ENCODE data around the gene APOO. TPM values are rescaled to one million over a fixed set of nuclear protein-coding genes. Genes with fewer than 3 reads are reported as not detected.
"Not testable (repeated sequence)": the region's sequence is repeated elsewhere in the genome, so short reads cannot be mapped to it uniquely, and the experiment has no call there.

The APOO gene
- total RNA-seq, 2 donors from 2014 or later = 16.6 to 24.4 TPM

DNA sequence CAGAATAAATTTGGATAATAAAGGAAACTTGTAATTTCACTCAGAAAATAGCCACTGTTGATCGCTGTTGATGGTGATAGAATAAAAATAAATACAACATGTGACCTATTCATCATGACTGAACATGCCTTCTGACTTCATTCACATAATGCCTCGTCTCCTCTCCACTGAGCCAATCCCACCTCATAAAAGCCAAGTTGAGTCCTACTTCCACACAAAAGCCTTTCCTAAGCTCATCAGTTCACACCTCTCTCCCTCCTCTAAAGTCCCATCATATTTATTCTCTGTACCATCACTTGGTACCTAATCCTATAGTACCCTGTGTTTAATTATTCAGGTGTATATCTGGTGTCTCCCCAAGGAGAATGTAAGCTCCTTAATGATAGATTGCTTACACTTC is 37.7 kb downstream of the APOO start:
- DNase-seq (no peak), ATAC-seq (replicated peaks in 1 of 2) (no peak)
- H3K4me3 Mint-ChIP-seq = no peak overlapping the region
- H3K27me3 Mint-ChIP-seq (ENCODE audit: low read depth) = peaks cover 6% of the 10 kb centered on the region
- peaks cover 0 to 2% of the 10 kb centered on the region in 2 donors for H3K36me3 Mint-ChIP-seq (ENCODE audit: insufficient read depth in 2 of 2)
- no peaks in the 10 kb centered on the region for H3K4me1 Mint-ChIP-seq (ENCODE audit: low read depth)
- H3K9me3 Mint-ChIP-seq = no peaks in the 10 kb centered on the region
- no peak overlapping the region for H3K27ac Mint-ChIP-seq

DNA sequence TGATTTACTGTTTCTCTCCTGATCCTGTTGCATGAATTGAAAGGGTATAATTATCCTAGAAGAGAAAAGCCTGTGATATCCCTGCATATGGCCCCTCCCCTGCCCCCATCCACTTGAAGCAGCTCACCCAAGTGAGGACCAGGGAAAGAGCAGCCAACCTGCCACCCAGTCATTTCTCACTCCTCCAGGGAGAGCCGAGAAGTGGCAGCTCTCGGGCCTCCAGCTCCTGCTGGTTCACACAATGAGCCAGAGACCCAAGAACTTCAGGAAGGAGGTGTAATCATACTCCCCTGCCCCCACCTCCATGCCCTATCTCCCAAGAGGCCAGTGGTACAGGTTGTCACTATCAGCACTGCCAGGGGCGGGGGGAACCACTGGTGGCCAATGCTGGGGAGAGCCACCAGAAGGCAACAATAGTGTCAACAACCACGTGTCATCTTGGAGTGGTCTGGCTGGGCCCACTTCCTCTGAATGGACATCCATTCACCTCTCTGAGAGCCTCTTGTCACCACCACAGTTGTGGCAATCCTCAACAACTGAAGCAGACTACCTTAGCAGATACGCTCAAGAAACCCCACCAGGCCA is 42.9 kb downstream of the APOO start:
- Mint-ChIP-seq H3K27ac (no peak overlapping the region), H3K36me3 (ENCODE audit: insufficient read depth in 2 of 2) (peaks cover 0 to 2% of the 10 kb centered on the region in 2 donors), H3K9me3 (no peaks in the 10 kb centered on the region), H3K4me1 (ENCODE audit: low read depth) (no peaks in the 10 kb centered on the region), H3K4me3 (no peak overlapping the region), H3K27me3 (ENCODE audit: low read depth) (no peaks in the 10 kb centered on the region)
- ATAC-seq (replicated peaks in 1 of 2) = no peak
- no peak for DNase-seq

DNA sequence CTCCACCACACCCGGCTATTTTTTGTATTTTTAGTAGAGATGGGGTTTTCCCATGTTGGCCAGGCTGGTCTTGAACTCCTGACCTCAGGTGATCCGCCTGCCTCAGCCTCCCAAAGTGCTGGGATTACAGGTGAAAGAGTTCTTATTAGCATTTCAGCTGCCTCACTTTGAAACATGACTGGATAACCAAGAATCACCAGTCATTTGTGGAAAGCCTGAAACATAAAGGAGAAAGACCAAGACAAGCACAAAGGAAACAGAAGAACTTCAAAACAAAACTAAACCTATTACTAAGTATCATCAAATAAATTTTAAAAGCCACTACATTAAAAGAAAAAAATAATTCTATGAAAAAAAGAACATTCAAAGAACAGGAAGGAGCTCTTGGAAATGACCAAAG is 45.8 kb downstream of the APOO start:
- not testable (repeated sequence) for ATAC-seq (replicated peaks in 1 of 2); DNase-seq; H3K36me3 Mint-ChIP-seq (ENCODE audit: insufficient read depth in 2 of 2); H3K27me3 Mint-ChIP-seq (ENCODE audit: low read depth); H3K4me3 Mint-ChIP-seq; H3K4me1 Mint-ChIP-seq (ENCODE audit: low read depth); H3K9me3 Mint-ChIP-seq
- H3K27ac Mint-ChIP-seq = peak overlapping the region; percentile 35

DNA sequence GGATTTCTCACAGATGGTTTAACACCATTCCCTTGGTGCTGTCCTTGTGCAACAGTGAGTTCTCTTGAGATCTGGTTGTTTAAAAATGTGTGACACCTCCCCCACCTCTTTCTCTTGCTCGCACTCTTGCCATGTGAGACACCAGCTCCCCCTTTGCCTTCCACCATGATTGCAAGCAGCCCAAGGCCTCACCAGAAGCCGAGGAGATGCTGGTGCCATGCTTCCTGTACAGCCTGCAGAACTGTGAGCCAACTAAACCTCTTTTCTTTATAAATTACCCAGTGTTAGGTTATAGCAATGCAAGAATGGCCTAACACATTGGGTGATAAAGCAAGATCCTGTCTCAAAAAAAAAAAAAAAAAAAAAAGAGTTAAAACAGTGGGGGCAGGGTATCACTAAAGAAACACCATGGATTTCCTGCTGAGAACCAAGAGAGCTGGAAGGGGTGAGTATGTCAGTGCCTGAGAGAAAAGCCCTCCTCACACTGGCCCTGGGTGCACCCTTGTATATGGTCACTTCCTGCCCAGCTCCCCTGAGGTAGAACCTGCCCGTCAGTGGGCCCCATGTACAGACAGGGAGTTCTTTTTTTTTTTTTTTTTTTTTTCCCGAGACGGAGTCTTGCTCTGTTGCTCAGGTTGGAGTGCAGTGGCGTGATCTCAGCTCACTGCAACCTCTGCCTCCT is 46.4 kb downstream of the APOO start:
- no peaks in the 10 kb centered on the region for H3K9me3 Mint-ChIP-seq
- no peak overlapping the region for H3K27ac Mint-ChIP-seq
- ATAC-seq (replicated peaks in 1 of 2) (no peak), DNase-seq (no peak)
- no peaks in the 10 kb centered on the region for H3K4me1 Mint-ChIP-seq (ENCODE audit: low read depth)
- H3K27me3 Mint-ChIP-seq (ENCODE audit: low read depth) = no peaks in the 10 kb centered on the region
- H3K36me3 Mint-ChIP-seq (ENCODE audit: insufficient read depth in 2 of 2) = peaks cover 0 to 2% of the 10 kb centered on the region in 2 donors
- H3K4me3 Mint-ChIP-seq = no peak overlapping the region

DNA sequence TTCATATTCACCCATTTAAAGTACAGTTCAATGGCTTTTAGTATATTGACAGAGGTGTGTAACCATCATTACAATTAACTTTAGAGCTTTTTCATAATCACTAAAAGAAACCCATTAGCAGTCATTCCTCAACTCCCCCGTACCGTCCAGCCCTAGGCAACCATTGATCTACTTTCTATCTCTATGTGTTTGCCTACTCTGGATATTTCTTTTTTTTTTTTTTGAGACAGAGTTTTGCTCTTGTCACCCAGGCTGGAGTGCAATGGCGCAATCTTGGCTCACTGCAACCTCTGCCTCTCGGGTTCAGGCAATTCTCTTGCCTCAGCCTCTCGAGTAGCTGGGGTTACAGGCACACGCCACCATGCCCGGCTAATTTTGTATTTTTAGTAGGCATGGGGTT is 48.5 kb downstream of the APOO start:
- H3K36me3 Mint-ChIP-seq (ENCODE audit: insufficient read depth in 2 of 2); DNase-seq; H3K4me1 Mint-ChIP-seq (ENCODE audit: low read depth); H3K4me3 Mint-ChIP-seq; H3K9me3 Mint-ChIP-seq; ATAC-seq (replicated peaks in 1 of 2); H3K27me3 Mint-ChIP-seq (ENCODE audit: low read depth); H3K27ac Mint-ChIP-seq: not testable (repeated sequence)

DNA sequence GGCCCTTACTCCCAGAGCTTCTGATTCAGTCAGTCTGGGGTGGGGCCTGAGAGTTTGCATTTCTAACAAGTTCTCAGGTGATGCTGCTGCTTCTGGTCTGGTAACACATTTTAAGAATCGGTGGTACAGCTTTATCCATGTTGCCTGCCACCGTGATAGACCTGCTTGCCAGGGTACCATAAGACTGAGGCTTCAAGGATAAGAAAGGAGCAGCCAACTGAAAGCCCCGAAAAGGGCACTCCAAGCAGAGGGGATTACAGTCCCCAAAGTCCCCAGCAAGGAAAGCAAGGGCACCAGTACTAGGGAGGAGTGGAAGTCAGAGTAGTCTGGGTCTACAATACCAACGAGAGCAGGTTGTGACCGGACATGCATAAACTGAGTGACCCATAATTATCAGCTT is 49.8 kb downstream of the APOO start:
- DNase-seq (no peak), ATAC-seq (replicated peaks in 1 of 2) (no peak)
- Mint-ChIP-seq H3K27me3 (ENCODE audit: low read depth) (no peaks in the 10 kb centered on the region), H3K4me3 (no peak overlapping the region), H3K9me3 (no peaks in the 10 kb centered on the region), H3K27ac (no peak overlapping the region), H3K36me3 (ENCODE audit: insufficient read depth in 2 of 2) (no peaks in the 10 kb centered on the region), H3K4me1 (ENCODE audit: low read depth) (no peaks in the 10 kb centered on the region)

DNA sequence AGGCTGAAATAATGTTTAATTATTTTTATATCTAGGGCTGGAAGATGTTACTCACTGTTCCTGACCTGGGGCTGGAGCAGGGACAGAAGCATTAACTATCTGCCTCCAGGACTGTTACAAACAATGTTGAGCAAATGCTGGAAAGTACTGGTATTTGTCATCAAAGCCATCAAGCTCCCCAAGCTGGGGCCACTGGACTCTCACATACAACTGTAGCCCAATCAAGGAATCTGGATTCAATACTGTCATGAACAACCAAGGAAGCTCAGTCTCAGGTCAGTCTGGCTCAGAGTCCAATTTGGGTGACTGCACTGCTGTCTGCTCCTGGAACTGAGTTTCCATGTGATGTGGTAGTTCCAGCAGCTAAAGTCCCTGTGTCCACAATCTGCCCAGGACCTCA is 50.4 kb downstream of the APOO start:
- Mint-ChIP-seq H3K9me3 (no peaks in the 10 kb centered on the region), H3K4me1 (ENCODE audit: low read depth) (no peaks in the 10 kb centered on the region), H3K27me3 (ENCODE audit: low read depth) (no peaks in the 10 kb centered on the region), H3K4me3 (no peak overlapping the region), H3K36me3 (ENCODE audit: insufficient read depth in 2 of 2) (no peaks in the 10 kb centered on the region), H3K27ac (no peak overlapping the region)
- DNase-seq (no peak), ATAC-seq (replicated peaks in 1 of 2) (no peak)

DNA sequence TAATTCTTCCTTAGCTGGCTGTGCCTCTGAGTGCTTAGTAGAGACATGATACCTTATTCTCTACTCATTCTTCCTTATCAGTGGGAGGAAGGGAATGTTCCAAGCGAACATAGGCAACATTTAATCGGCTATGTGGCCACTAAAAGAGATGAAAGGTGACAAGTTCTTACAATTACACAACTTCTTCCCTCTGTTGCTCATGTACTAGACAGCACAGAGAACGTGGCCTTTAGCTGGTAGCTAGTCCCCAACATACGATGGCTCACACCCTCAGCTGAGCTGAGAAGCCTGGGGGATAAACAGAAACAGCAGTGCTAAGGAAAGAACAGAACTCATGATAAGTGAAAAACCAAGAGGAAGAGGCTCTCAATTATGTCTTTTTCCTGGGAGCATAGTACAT is 52.2 kb downstream of the APOO start:
- ATAC-seq (replicated peaks in 1 of 2) = no peak

DNA sequence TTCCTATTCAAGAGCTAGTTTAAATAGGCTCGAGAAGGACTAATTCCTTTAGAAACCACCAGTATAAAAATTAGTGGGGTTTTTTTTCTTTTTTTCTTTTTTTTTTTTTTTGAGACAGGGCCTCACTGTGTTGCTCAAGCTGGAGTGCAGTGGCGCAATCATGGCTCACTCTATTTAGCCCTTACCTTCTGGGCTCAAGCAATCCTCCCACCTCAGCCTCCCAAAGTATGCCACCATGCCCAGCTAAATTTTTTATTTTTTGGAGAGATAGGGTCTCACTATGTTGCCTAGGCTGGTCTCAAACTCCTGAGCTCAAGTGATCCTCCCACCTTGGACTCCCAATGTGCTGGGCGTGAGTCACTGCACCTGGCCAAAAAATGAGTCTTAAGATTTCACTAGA is 52.8 kb downstream of the APOO start:
- ATAC-seq (replicated peaks in 1 of 2) (no peak), DNase-seq (no peak)
- no peaks in the 10 kb centered on the region for H3K4me1 Mint-ChIP-seq (ENCODE audit: low read depth)
- H3K27me3 Mint-ChIP-seq (ENCODE audit: low read depth) = no peaks in the 10 kb centered on the region
- no peaks in the 10 kb centered on the region for H3K36me3 Mint-ChIP-seq (ENCODE audit: insufficient read depth in 2 of 2)
- no peak overlapping the region for H3K4me3 Mint-ChIP-seq
- no peak overlapping the region for H3K27ac Mint-ChIP-seq
- H3K9me3 Mint-ChIP-seq = no peaks in the 10 kb centered on the region

More for the DNA sequence above, 52.2 kb downstream of the APOO start:
- Mint-ChIP-seq H3K4me3 (no peak overlapping the region), H3K27me3 (ENCODE audit: low read depth) (no peaks in the 10 kb centered on the region), H3K36me3 (ENCODE audit: insufficient read depth in 2 of 2) (no peaks in the 10 kb centered on the region), H3K4me1 (ENCODE audit: low read depth) (no peaks in the 10 kb centered on the region), H3K9me3 (no peaks in the 10 kb centered on the region), H3K27ac (no peak overlapping the region)
- no peak for DNase-seq

DNA sequence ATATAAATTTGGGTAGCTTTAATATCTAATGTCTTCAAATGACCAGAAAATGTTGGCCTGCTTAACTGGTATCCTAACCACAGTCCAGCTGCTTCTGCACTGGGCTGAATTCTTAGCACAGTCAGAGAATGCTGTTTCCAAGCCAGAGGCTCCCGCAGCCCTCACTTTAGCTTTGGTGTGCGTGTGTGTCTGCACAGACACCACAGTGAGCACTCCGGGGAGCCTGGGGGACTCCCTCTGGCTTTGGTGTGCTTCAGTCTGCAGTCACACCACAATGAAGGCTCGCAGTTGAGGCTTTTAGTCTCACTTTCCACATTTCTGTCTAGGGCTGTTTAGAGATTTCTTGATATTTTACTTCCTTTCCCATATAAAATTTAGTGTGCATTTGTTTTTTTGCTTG is 53.6 kb downstream of the APOO start:
- no peak overlapping the region for H3K4me3 Mint-ChIP-seq
- no peaks in the 10 kb centered on the region for H3K4me1 Mint-ChIP-seq (ENCODE audit: low read depth)
- no peaks in the 10 kb centered on the region for H3K36me3 Mint-ChIP-seq (ENCODE audit: insufficient read depth in 2 of 2)
- no peak overlapping the region for H3K27ac Mint-ChIP-seq
- ATAC-seq (replicated peaks in 1 of 2) (no peak), DNase-seq (no peak)
- H3K9me3 Mint-ChIP-seq = no peaks in the 10 kb centered on the region
- no peaks in the 10 kb centered on the region for H3K27me3 Mint-ChIP-seq (ENCODE audit: low read depth)

DNA sequence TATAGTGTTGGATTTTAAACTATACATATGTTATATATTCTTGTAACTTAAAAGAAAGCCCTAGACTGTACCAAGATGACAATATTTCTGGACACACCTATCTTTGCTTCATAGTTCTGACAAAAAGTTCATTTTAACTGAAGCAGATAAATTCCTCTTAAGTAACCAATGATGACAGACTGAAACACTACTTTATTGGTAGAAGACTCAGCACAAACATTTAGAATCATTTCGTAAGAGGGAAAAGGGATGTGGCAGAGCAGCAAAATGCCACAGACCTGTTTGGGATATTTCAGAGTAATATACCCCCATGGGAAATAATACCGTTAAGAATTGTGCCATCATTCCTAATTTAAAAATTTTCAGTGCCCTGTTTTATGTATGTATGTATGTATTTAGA is 56.2 kb downstream of the APOO start:
- Mint-ChIP-seq H3K4me3 (no peak overlapping the region), H3K27ac (no peak overlapping the region), H3K4me1 (ENCODE audit: low read depth) (no peaks in the 10 kb centered on the region), H3K36me3 (ENCODE audit: insufficient read depth in 2 of 2) (no peaks in the 10 kb centered on the region), H3K9me3 (no peaks in the 10 kb centered on the region), H3K27me3 (ENCODE audit: low read depth) (no peaks in the 10 kb centered on the region)
- ATAC-seq (replicated peaks in 1 of 2) (no peak), DNase-seq (no peak)

DNA sequence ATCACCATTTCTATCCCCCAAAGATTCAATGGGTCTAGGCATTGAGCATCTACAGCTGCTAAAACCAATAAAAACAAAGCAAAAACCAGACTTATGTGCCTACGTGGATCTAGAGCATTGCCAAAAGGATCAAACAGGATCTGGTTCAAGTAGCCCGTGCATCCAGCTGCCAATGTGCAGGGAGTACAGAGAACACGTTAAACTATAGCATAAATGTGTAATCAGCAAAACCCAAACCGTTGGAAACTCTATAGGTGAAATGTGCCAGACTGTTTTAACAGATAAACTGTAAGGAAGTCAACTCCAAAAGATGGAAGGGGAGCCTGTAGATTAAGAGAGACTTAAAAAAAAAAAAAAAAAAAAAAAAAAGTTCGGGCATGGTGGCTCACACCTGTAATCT is 58.5 kb downstream of the APOO start:
- H3K27me3 Mint-ChIP-seq (ENCODE audit: low read depth) = no peaks in the 10 kb centered on the region
- DNase-seq (no peak), ATAC-seq (replicated peaks in 1 of 2) (no peak)
- H3K36me3 Mint-ChIP-seq (ENCODE audit: insufficient read depth in 2 of 2) = no peaks in the 10 kb centered on the region
- H3K9me3 Mint-ChIP-seq = no peaks in the 10 kb centered on the region
- H3K27ac Mint-ChIP-seq = no peak overlapping the region
- no peak overlapping the region for H3K4me3 Mint-ChIP-seq
- no peaks in the 10 kb centered on the region for H3K4me1 Mint-ChIP-seq (ENCODE audit: low read depth)

DNA sequence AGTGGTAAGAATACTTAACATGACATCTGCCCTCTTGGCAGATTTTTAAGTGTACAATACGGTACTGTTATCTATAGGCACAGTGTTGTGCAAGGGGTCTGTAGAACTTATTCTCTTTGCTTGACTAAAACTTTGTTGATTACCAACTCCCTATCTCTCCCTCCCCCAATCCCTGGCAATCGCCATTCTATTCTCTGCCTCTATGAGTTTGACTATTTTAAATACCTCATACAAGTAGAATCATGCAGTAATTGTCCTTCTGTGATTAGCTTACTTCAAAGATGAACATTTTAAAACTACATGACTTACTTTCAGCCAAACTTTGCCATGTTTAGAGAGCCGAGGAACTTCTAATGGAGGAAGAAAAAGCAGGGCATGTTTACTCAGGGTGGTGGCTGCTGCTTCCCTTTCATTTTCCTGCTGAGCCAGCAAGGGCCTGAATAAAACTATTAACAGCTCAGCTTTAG is 62.4 kb downstream of the APOO start:
- Mint-ChIP-seq H3K4me1 (ENCODE audit: low read depth) (no peaks in the 10 kb centered on the region), H3K27me3 (ENCODE audit: low read depth) (no peaks in the 10 kb centered on the region), H3K9me3 (no peaks in the 10 kb centered on the region), H3K27ac (no peak overlapping the region), H3K36me3 (ENCODE audit: insufficient read depth in 2 of 2) (no peaks in the 10 kb centered on the region), H3K4me3 (no peak overlapping the region)
- ATAC-seq (replicated peaks in 1 of 2) (no peak), DNase-seq (no peak)

DNA sequence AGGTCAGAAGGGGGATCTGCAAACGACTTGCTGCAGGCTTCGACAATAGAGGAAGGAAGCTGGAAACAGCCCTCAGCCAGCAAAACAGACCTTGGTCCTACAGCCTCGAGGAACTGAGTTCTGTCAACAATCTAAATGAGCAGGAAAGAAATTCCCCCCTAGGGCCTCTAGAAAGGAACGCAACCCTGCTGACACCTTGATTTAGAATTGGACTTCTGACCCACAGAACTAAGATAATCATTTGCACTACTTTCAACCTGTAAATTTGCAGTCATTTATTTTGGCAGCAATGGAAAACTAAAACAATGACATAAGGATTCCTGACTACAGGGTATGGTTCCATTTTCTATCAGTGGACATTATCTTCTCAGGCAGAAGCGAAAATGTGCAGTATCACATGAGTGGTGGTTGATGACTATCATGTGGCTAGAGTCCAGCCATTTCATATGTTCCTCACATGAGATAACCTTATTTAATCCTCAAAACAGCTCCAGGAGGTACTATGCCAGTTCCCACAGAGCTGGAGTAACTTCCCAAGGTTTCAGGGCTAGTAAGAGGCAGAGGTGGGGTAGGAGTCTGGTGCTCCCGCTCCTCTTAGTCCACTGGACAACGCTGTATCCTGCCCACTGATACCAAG is 63.1 kb downstream of the APOO start:
- Mint-ChIP-seq H3K27me3 (ENCODE audit: low read depth) (no peaks in the 10 kb centered on the region), H3K9me3 (no peaks in the 10 kb centered on the region), H3K4me1 (ENCODE audit: low read depth) (no peaks in the 10 kb centered on the region), H3K27ac (no peak overlapping the region), H3K36me3 (ENCODE audit: insufficient read depth in 2 of 2) (no peaks in the 10 kb centered on the region), H3K4me3 (no peak overlapping the region)
- ATAC-seq (replicated peaks in 1 of 2) (no peak), DNase-seq (no peak)
